ENCODE results near the gene GNAO1. TPM values are rescaled to one million over a fixed set of nuclear protein-coding genes. Genes with fewer than 3 reads are reported as not detected.

The GNAO1 gene
- total and polyA plus RNA-seq, 7 donors: 0.35 to 1.9 (median 0.60) TPM

DNA sequence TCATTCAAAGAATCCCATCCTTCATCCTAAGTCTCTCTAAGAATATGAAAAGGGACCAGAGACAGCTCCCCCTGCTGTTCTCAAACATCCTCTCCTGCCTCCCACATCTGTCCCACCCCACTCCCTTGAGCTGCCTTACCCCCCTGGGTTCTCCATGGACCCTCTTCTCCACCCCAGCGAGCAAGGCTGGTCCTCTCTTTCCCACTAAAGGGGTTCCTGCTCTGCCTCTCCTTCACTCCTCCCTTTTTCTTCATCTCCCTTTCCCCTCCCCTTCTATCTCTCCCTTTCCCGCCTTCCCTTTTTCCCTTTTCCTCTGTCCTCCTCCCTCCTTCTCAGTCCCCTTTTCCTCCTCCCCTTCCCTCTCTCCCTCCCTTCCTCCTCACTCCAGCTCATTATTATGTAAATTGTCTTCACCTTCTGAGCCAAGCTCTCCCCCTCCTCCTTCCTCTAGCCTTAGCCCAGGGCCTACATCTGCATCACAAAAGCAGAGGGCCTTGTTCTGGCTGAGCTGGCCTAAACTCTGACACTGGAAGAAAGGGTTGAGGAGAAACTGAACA is 90.0 kb downstream of the GNAO1 start:
- TF ChIP-seq, protein P1, sequence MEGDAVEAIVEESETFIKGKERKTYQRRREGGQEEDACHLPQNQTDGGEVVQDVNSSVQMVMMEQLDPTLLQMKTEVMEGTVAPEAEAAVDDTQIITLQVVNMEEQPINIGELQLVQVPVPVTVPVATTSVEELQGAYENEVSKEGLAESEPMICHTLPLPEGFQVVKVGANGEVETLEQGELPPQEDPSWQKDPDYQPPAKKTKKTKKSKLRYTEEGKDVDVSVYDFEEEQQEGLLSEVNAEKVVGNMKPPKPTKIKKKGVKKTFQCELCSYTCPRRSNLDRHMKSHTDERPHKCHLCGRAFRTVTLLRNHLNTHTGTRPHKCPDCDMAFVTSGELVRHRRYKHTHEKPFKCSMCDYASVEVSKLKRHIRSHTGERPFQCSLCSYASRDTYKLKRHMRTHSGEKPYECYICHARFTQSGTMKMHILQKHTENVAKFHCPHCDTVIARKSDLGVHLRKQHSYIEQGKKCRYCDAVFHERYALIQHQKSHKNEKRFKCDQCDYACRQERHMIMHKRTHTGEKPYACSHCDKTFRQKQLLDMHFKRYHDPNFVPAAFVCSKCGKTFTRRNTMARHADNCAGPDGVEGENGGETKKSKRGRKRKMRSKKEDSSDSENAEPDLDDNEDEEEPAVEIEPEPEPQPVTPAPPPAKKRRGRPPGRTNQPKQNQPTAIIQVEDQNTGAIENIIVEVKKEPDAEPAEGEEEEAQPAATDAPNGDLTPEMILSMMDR (IDR thresholded peaks at IDR 0.05): no peak

DNA sequence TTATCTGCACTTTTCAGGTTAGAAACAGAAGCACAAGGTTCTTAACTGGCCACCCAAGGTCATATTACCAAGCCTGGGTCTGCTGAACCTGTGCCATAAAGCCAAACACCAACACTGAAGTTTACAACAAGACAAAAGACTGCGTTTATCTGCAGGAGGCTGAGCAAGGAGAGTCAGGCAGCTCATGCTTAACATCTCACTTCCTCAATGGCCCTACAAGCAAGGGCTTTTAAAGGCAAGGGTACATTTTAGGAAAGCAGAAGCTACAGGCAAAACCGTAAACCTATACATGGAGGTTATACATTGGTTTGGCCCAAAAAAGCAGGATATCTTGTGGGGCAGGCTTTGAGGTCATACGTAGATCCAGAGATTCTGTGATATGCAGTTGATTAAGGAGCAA is 91.2 kb downstream of the GNAO1 start:
- TF ChIP-seq, protein P1 (IDR thresholded peaks at IDR 0.05): no peak
- 82 to 89% (median 87%) methylated on average over 3 of the region's 3 CpGs for WGBS, 3 donors
- intact Hi-C loops (cut with DNase I): no loop called here
- no peak for DNase-seq
- Histone ChIP-seq H3K36me3 (ENCODE audit: insufficient read depth in 1 of 2, low read depth in 1 of 2) (no peaks in the 10 kb centered on the region), H3K4me1 (no peaks in the 10 kb centered on the region), H3K27me3 (ENCODE audit: insufficient read depth in 3 of 3, low read length in 2 of 3) (no peaks in the 10 kb centered on the region), H3K9me3 (no peaks in the 10 kb centered on the region), H3K4me3 (no peak overlapping the region), H3K27ac (no peak overlapping the region)
- no peak for ATAC-seq

More for the DNA sequence above, 90.0 kb downstream of the GNAO1 start:
- ATAC-seq (no peak), DNase-seq (no peak)
- no peaks in the 10 kb centered on the region for H3K4me1 ChIP-seq
- H3K36me3 ChIP-seq (ENCODE audit: insufficient read depth in 1 of 2, low read depth in 1 of 2): no peaks in the 10 kb centered on the region
- no peaks in the 10 kb centered on the region for H3K27me3 ChIP-seq (ENCODE audit: insufficient read depth in 3 of 3, low read length in 2 of 3)
- 81 to 86% (median 85%) methylated on average over 2 of the region's 2 CpGs for WGBS, 3 donors
- H3K9me3 ChIP-seq: no peaks in the 10 kb centered on the region
- no peak overlapping the region for H3K27ac ChIP-seq
- intact Hi-C loops (cut with DNase I): no loop called here
- H3K4me3 ChIP-seq: no peak overlapping the region

DNA sequence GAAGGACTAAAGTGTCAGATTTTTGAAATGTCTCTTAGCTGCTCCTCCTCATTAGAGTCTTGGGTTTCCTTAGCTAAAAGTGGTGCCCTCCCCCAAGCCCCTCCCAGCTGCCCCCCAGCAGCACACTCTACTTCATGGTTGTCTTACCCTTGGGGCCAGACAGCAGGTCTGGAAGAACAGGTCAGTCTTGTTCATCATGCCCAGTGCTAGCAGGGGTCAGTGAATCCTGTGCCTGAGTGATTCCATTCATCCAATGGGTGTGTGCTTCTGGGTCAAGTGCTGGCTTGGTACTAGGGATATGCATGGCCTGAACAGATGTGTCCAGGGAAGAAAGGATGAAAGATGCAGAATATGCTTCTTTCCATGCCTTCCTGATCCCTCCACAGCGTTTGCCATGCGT is 93.2 kb downstream of the GNAO1 start:
- WGBS, 3 donors: 89 to 94% (median 92%) methylated on average over 2 of the region's 2 CpGs
- Histone ChIP-seq H3K36me3 (ENCODE audit: insufficient read depth in 1 of 2, low read depth in 1 of 2) (no peaks in the 10 kb centered on the region), H3K27ac (no peak overlapping the region), H3K4me3 (no peak overlapping the region), H3K27me3 (ENCODE audit: insufficient read depth in 3 of 3, low read length in 2 of 3) (no peaks in the 10 kb centered on the region), H3K4me1 (no peaks in the 10 kb centered on the region), H3K9me3 (no peaks in the 10 kb centered on the region)
- DNase-seq: no peak
- ATAC-seq: no peak
- intact Hi-C loops (cut with DNase I): no loop called here
- TF ChIP-seq, protein P1 (IDR thresholded peaks at IDR 0.05): no peak

DNA sequence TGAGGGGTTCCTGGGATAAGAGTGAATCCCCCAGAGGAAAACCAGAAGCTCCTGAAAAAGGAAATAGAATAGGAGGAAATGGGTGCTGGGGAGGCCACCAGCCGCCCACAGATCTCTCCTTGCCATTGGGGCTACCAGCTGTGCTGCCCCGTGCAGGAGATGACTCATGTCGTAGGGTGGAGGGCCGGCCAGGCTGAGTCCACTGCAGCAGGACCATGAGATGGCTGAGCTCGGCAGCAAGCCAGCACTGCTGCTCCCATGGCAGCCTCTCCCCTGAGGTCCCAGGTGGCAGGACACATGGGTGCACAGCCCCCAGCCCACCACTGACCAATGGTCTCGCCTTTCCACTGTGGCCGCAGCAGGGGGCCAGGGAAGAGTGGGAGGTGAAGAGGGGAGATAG is 95.5 kb downstream of the GNAO1 start:
- Histone ChIP-seq H3K36me3 (ENCODE audit: insufficient read depth in 1 of 2, low read depth in 1 of 2) (no peaks in the 10 kb centered on the region), H3K27me3 (ENCODE audit: insufficient read depth in 3 of 3, low read length in 2 of 3) (no peaks in the 10 kb centered on the region), H3K4me1 (no peaks in the 10 kb centered on the region), H3K27ac (no peak overlapping the region), H3K4me3 (no peak overlapping the region), H3K9me3 (no peaks in the 10 kb centered on the region)
- no peak for DNase-seq
- intact Hi-C loops (cut with DNase I): no loop called here
- no peak for ATAC-seq
- TF ChIP-seq, protein P1 (IDR thresholded peaks at IDR 0.05): no peak
- 75 to 84% (median 81%) methylated on average over 7 of the region's 7 CpGs for WGBS, 3 donors

DNA sequence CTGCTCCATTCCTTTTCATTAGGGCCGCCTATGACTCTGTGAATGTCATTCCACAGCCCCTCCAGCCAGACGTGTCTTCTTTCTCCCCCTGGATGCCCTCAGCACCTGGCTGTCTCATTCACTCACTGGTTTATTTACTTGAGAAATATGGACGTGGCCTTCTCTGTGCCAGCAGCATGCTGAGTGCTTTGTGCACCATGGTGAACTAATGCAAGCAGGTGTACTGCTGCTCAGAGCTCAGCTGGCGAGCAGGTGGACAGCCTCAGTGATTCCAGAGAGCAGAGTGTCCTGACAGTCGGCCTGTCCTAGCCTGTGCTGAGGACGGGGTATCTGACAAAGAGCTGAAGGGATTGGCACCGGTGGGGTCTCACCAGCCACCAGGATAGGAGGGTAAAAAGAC is 96.7 kb downstream of the GNAO1 start:
- 71 to 85% (median 73%) methylated on average over 7 of the region's 7 CpGs for WGBS, 3 donors
- Histone ChIP-seq H3K9me3 (no peaks in the 10 kb centered on the region), H3K4me3 (no peak overlapping the region), H3K36me3 (ENCODE audit: insufficient read depth in 1 of 2, low read depth in 1 of 2) (no peaks in the 10 kb centered on the region), H3K27me3 (ENCODE audit: insufficient read depth in 3 of 3, low read length in 2 of 3) (no peaks in the 10 kb centered on the region), H3K4me1 (no peaks in the 10 kb centered on the region), H3K27ac (no peak overlapping the region)
- intact Hi-C loops (cut with DNase I): no loop called here
- ATAC-seq: no peak
- TF ChIP-seq, protein P1 (IDR thresholded peaks at IDR 0.05): no peak
- no peak for DNase-seq

All from psoas muscle (tissue), 8 donors.